GM21367 (cell line): ENCODE data around the gene GALNT2.

Experiments used
- ATAC-seq: cut with Tn5 transposase; IDR thresholded peaks from one replicate; pipeline ENCODE4 v1.9.1; 2021; ENCODE audit not compliant: unreplicated experiment

GALNT2 gene

DNA sequence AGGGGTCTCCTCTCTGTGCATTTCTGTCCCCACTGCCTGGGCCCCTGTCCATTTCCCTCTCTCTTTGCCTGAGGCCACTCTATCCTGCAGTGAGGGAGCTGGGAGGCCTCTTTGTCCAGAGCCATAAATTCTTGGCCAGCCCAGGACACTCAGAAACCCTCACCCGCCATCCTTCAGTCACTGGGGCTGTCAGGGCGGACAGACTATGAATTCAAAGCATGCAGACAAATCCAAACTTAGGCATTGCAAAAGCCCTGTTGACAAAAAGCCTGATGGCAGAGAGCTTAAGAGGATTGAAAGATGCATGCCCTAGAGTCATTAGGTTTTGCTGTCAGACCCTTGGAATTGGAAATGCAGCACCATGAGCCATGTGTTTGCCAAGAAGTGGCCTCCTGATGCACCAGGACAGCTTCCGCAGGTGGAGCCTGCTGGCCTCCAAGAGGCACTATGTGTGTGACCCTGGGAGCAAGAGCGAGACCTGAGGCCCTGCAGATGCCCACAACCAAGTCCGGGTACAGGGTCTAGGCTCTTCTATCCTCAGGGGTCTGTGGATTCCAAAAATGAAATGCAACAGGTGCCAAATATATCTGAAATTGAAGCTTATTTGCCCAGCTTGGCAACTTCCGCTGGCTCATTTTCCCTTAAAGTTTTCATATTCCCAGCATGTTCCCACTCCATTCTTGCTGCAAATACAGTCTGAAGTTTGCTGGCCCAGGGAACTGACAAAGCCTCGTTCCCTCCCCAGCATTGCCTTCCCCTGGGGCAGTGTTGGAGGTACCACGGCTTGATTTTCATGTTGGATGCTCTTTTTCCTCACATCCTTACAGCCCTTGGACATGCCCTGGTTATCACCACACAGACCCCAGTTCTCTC lies 181.2 kb downstream of the GALNT2 start:
- no peak for ATAC-seq

- no peak for ATAC-seq
Measured at GRCh38 chr1:230248889-230249270, 181.8 kb downstream of the GALNT2 start.

GRCh38 chr1:230249695-230250480 lies 182.8 kb downstream of the GALNT2 start:
- no peak for ATAC-seq

DNA sequence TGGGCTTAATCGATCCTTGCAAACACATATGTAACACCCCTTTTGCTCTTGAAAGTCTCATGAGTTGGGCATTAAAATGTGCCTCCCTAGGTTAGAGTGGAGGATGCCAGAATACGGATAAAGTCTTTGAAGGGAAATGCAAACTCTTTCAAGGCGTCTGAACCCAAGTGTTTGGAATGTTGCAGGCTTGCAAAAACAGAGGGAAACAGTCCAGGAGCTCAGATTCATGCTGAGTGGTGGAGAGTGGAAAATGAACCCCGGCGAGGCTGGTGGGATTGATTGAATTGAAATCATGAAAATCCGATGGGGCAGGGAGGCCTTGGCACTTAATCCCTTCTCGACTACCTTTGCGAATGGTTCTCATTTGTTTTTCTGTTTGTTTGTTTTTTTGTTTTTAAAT lies 183.6 kb downstream of the GALNT2 start:
- ATAC-seq = no peak

GRCh38 chr1:230251644-230252191 lies 184.7 kb downstream of the GALNT2 start:
- peak; percentile 85 for ATAC-seq

DNA sequence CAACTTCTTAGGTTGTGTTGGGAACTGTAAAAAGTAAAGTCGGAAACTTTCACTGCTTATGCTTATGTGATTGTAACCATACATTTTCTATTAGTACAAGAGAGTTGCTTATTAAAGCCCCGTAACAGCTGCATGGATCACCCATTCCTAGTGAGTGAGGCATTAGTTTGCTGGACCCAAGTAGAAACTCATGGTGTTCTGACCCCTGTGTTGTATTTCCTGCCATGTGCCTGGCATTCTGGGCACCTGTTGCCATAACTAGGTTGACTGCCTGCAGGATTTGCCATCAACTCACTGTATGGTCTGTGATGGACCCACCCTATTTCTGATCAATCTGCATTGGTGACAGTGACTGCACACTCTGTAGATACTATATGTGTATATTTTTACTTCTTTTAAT lies 186.1 kb downstream of the GALNT2 start:
- no peak for ATAC-seq

DNA sequence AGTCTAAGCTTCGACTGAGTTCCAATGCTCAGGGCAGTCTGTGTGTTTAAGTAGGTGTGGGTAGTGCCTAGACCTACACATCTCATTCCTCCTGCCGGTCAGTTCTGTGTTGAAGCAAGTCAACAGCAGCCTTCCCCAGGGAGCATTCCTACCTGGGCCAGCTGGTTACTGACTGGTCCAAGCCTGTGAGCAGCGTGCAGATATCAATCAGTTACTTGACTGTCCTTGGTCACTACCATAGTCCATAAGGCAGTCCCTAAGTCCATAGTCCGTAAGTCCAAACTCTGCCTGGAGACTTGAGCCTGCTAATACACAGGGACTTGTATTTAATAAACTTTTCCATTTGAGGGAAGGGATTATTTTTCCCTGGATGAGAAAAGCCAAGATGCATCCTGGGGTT lies 187.2 kb downstream of the GALNT2 start:
- ATAC-seq = no peak

DNA sequence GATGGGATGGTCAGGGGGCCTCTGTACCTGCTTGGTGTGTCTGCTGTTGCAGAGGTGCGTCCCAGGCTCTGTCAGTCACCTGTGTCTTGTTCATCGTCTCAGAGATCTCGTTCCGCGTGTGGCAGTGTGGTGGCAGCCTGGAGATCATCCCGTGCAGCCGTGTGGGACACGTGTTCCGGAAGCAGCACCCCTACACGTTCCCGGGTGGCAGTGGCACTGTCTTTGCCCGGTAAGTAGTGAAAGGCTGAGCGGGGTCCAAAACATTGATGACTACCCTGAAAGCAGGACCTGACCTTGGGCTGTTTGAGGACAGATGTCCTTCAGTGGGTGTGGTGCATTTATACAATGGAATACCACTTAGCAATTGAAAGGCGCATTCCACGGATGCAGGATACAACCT lies 188.1 kb downstream of the GALNT2 start:
- ATAC-seq = no peak

DNA sequence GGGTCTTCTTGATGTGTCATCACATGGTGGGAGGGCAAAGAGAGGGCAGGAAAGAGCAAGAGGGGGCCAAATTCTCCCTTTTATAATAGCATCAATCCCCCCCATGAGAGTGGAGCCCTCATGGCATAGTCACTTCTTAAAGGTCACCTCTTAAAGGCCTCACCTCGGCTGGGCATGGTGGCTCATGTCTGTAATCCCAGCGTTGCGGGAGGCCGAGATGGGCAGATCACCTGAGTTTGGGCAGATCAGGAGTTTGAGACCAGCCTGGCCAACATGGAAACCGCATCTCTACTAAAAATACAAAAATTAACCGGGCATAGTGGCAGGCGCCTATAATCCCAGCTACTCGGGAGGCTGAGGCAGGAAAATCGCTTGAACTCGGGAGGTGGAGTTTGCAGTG lies 189.0 kb downstream of the GALNT2 start:
- ATAC-seq = no peak

DNA sequence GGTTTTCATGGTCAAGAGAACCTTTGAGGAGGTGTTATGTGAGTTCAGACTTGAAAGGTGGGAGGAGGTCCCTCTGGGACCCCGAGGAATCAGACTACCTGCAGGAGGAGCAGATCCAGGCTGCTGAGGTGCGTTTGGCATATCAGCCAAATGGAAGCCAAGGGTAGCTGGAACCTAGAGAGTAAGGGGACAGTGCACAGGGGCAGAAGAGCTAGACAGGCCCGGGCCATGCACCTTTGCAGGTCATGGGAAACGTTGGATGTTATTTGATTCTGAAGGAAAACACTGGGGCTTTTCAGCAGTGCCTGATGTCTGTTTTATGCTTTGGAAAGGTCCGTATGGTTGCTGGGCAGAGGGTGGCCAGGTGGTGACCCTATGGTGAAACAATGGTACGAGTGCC lies 189.9 kb downstream of the GALNT2 start:
- ATAC-seq = no peak

GRCh38 chr1:230259621-230260020 lies 192.6 kb downstream of the GALNT2 start:
- no peak for ATAC-seq

DNA sequence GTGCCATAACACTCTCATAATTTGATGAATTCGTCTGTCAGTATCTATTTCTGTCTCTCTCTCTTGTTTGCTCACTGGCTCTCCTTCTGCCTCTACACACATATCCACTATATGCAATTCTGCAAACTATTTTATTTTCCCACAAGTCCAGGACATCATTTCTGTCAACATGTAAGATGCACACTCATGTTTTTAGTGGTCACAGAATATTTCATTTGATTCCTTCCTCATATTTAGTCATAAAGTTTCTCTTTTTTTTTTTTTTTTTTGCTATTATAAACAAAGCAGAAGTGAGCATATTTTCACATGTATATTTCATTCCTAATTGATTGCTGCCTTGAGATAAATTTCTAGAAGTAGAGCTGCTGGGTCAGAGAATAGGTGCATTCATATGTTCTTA lies 193.8 kb downstream of the GALNT2 start:
- no peak for ATAC-seq

GRCh38 chr1:230261928-230262650 lies 195.1 kb downstream of the GALNT2 start:
- no peak for ATAC-seq

DNA sequence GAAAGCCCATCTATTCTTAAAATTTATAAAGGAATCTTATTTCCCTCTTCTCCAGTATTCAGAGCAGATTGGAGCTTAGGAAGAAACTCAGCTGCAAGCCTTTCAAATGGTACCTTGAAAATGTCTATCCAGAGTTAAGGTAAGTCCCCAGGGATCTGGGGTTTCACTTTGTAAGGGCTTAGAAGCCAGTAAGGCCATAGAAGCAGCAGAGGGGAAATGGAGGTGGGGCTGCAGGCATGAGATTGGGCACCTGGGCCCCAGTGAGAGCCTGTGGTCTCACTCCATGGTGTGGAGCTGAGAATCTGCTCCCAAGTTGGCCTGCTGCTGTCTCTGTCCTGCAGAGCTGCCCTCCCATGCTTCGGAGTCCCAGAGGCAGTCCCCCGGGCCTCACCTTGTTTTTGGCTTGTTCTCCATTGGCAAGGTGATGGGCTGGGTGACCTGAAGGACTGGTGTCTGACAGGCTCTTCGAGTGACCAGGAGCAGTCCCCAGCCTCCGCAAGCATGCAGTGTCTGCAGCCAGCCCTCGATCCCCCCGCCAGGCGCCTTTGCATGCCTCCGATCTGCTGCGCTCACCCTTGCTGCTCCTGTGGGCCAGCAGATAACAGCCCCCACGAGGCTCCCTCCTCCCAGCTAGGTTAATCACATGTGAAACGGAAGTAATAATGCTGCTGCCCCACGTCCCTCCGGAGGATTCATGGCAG lies 196.0 kb downstream of the GALNT2 start:
- no peak for ATAC-seq

GRCh38 chr1:230263568-230264195 lies 196.6 kb downstream of the GALNT2 start:
- no peak for ATAC-seq

DNA sequence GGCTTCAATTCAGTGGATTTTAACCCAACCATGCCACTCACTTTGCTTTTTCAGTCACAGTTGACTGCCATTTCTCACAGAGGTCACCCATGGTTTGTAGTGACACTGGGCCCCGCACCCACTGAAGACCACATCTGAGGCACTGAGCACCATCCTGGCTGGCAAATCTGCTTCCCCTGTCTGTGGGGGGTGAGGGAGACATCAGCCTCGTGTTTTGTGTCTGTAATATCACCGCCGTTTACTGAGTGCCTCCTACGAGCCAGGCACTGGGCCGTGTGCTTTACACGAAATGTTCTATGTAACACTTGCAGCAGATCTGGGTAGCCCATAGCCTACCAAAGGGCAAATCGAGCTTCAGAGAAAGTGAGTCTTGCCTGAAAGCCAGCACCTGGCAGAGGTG lies 197.3 kb downstream of the GALNT2 start:
- no peak for ATAC-seq

DNA sequence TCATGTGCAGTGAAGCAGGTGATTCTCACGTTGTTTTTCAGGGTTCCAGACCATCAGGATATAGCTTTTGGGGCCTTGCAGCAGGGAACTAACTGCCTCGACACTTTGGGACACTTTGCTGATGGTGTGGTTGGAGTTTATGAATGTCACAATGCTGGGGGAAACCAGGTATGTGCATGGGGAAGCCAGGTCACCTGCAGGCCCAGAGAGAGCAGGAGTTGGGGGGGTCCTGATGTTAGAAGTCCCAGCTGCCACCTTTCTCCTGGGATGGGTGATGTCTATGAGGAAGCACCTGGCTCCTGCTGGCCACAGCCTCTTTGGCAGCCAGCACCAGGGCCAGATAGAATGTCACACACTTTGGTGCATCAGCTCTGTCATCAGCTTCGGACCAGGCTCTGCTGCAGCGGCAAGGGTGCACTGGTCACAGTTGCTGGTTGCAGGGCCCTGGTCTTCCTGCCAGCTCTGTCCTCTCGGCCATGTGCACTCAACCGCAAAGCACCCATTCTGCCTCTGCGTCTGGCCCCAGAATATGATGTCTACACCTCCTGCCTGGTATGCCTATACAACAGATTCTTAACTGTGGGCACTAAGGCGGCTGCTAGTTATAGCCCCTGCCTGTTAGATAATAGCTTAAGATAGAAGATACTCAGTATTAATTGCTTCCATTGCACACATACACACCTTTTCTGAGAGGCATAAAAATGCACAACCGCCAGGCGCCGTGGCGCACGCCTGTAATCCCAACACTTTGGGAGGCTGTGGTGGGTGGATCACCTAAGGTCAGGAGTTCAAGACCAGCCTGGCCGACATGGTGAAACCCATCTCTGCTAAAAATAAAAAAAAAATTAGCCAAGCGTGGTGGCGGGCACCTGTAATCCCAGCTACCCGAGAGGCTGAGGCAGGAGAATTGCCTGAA lies 198.4 kb downstream of the GALNT2 start:
- no peak for ATAC-seq

DNA sequence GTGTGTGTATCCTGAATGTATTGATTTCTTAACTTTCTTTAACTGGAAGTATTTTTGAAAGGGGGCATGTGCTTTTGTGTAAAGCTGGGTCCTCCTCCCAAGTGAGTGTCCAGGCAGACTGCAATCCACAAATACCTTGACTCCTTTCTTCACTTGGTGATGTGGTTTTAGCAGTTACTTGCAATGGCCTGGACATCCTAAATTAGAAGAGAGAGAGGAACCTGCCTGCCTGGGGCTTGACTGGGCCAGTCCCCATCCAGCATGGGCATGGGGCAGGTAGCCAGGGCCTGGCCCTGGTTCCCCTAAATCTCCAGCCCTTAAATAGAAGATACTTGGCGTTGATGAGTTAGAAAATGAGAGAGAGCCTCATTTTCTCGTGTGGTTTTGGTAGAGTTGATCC lies 199.4 kb downstream of the GALNT2 start:
- ATAC-seq = no peak

GRCh38 chr1:230267338-230268065 lies 200.5 kb downstream of the GALNT2 start:
- ATAC-seq = no peak
